ENCODE data around the gene MAFG. TPM values are rescaled to one million over a fixed set of nuclear protein-coding genes. Genes with fewer than 3 reads are reported as not detected.

The MAFG gene
- total RNA-seq, 1 donor from 2014 or later, result 23.6 TPM

DNA sequence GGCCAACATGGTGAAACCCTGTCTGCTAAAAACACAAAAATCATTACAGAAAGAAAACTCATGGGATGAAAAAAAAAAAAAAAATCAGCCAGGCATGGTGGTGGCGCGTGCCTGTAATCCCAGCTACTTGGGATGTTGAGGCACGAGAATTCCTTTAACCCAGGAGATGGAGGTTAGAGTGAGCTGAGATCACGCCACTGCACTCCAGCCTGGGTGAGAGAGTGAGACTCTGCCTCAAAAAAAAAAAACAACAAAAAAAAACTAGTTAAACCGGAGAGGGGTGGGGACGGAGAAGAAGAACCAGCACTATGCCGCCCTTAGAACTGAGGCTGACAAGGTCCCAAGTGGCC, 40.8 kb upstream of the MAFG start:
- Mint-ChIP-seq H3K36me3 (ENCODE audit: low read depth, unreplicated experiment) (no peaks in the 10 kb centered on the region), H3K27ac (ENCODE audit: unreplicated experiment) (no peak overlapping the region), H3K27me3 (ENCODE audit: unreplicated experiment) (peaks cover 19% of the 10 kb centered on the region), H3K4me3 (ENCODE audit: unreplicated experiment) (no peak overlapping the region), H3K9me3 (ENCODE audit: unreplicated experiment) (no peaks in the 10 kb centered on the region), H3K4me1 (ENCODE audit: unreplicated experiment) (no peaks in the 10 kb centered on the region)
- no peak for DNase-seq (ENCODE audit: low spot score)
- TF ChIP-seq, protein P1, sequence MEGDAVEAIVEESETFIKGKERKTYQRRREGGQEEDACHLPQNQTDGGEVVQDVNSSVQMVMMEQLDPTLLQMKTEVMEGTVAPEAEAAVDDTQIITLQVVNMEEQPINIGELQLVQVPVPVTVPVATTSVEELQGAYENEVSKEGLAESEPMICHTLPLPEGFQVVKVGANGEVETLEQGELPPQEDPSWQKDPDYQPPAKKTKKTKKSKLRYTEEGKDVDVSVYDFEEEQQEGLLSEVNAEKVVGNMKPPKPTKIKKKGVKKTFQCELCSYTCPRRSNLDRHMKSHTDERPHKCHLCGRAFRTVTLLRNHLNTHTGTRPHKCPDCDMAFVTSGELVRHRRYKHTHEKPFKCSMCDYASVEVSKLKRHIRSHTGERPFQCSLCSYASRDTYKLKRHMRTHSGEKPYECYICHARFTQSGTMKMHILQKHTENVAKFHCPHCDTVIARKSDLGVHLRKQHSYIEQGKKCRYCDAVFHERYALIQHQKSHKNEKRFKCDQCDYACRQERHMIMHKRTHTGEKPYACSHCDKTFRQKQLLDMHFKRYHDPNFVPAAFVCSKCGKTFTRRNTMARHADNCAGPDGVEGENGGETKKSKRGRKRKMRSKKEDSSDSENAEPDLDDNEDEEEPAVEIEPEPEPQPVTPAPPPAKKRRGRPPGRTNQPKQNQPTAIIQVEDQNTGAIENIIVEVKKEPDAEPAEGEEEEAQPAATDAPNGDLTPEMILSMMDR (IDR thresholded peaks at IDR 0.05; ENCODE audit: unreplicated experiment), result no peak

DNA sequence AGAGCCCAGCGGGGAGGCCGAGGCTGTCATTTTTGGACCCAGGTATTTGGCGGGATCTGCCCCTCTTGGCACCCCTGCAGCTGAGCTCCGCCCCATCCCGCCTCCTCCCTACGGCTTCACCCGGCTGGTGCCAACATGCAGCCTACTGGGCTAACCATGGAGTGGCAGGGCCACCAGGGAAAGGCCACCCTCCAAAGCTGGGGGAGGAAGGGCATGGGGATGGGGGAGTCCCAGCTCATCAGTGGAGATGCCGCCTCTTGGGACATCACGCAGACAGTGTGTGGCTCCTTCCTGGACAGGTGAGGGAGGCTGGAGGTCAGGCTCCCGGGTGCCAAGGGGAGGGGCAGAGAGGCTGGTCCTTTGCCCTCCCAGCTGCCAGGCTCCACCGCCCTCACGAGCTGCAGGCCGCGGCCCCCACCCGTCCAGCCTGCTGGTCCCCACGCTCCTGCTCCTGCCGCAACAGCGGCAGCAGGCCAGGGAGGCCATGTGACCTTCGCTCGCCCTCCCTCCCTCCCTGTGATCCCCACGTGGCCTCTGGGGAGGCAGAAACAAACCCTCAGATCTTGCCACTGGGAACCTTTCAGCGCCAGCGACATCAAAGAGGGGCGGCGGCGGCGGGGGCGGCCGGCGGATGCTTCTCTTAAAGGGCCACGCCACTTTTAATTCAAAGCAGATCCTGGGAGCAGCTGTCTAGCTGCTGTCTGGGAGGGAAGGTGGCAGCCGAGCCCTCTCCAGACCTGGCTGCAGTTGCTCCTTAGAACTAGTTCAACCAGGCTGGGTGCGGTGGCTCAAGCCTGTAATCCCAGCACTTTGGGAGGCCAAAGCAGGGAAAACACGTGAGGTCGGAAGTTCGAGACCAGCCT, 40.2 kb upstream of the MAFG start:
- peaks cover 19% of the 10 kb centered on the region for H3K27me3 Mint-ChIP-seq (ENCODE audit: unreplicated experiment)
- no peaks in the 10 kb centered on the region for H3K36me3 Mint-ChIP-seq (ENCODE audit: low read depth, unreplicated experiment)
- TF ChIP-seq, protein P1 (IDR thresholded peaks at IDR 0.05; ENCODE audit: unreplicated experiment), result no peak
- DNase-seq (ENCODE audit: low spot score), result no peak
- H3K9me3 Mint-ChIP-seq (ENCODE audit: unreplicated experiment), result no peaks in the 10 kb centered on the region
- no peaks in the 10 kb centered on the region for H3K4me1 Mint-ChIP-seq (ENCODE audit: unreplicated experiment)
- H3K27ac Mint-ChIP-seq (ENCODE audit: unreplicated experiment), result no peak overlapping the region
- no peak overlapping the region for H3K4me3 Mint-ChIP-seq (ENCODE audit: unreplicated experiment)

DNA sequence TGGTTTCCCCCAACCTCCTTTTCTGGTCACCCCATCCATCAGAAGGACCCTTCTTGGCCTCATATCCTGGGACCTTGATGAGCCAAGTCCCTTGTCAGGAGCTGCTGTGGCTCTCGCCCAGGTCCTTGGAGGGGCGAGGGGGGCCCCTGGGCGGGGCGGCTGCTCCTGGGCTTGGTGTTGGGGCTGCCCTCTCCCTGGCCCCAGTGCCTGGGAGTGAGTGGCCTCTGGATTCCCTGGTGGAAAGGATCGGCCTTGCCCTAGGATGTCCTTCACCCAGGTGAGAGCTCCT, 39.7 kb upstream of the MAFG start:
- TF ChIP-seq, protein P1 (IDR thresholded peaks at IDR 0.05; ENCODE audit: unreplicated experiment), result no peak
- H3K27me3 Mint-ChIP-seq (ENCODE audit: unreplicated experiment), result peaks cover 22% of the 10 kb centered on the region

DNA sequence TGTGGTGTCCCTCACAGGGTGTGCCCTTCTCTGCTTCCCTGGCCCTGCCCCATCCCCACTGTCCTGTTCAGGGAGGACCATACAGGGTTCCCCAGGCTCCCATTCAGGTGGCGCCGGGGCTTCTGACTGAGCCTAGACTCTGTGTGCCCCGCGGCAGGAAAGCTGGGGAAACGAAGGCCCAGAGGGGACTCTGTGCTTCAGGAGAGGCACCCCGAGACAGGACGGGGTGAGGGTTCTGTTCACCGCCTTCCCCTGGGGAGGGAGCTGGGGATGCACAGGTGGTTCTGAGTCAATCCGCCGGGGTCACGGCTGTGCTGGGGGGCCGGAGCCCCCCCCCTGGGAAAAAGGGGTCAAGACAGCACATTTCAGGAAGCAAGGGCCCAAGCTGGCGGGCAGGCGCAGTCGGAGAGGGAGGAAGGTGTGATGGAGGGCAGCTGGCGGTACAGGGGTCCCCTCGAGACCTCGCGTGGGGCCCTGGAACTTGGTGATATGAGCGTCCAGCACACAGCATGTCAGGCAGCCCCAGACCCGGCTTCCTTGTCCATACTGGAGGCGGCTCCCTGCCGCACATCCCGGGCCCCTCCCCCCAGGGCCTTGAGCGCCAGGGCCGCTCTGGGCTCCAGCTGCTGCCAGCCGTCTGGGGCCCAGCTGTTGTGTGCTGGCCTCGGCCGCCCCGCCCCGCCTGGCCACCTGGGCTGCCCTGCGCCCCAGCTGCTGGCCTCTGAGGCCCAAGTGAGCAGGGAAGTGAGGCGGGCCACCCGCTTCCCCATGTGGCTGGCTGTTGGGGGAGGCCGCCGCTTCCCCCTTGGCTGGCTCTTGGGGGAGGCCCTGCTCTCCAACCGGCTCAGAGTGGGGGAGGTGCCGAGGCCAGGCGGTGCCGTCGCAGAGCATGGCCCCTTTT, 39.1 kb upstream of the MAFG start:
- no peak overlapping the region for H3K4me3 Mint-ChIP-seq (ENCODE audit: unreplicated experiment)
- H3K4me1 Mint-ChIP-seq (ENCODE audit: unreplicated experiment), result no peaks in the 10 kb centered on the region
- TF ChIP-seq, protein P1 (IDR thresholded peaks at IDR 0.05; ENCODE audit: unreplicated experiment), result no peak
- H3K9me3 Mint-ChIP-seq (ENCODE audit: unreplicated experiment), result no peaks in the 10 kb centered on the region
- H3K27me3 Mint-ChIP-seq (ENCODE audit: unreplicated experiment), result peaks cover 23% of the 10 kb centered on the region
- no peak overlapping the region for H3K27ac Mint-ChIP-seq (ENCODE audit: unreplicated experiment)
- no peak for DNase-seq (ENCODE audit: low spot score)
- H3K36me3 Mint-ChIP-seq (ENCODE audit: low read depth, unreplicated experiment), result no peaks in the 10 kb centered on the region

More for the DNA sequence above, 39.7 kb upstream of the MAFG start:
- Mint-ChIP-seq H3K4me1 (ENCODE audit: unreplicated experiment) (no peaks in the 10 kb centered on the region), H3K27ac (ENCODE audit: unreplicated experiment) (no peak overlapping the region), H3K4me3 (ENCODE audit: unreplicated experiment) (no peak overlapping the region), H3K9me3 (ENCODE audit: unreplicated experiment) (no peaks in the 10 kb centered on the region), H3K36me3 (ENCODE audit: low read depth, unreplicated experiment) (no peaks in the 10 kb centered on the region)
- DNase-seq (ENCODE audit: low spot score), result no peak
